NCI-H2227 treated with DMSO at 0.1 percent for 48 hours (cell line): ENCODE data around the gene SLC5A7.

Source experiments
- DNase-seq: peaks from one replicate; lab custom pipeline; 2025; lab: John Stamatoyannopoulos, UW

The SLC5A7 gene

DNA sequence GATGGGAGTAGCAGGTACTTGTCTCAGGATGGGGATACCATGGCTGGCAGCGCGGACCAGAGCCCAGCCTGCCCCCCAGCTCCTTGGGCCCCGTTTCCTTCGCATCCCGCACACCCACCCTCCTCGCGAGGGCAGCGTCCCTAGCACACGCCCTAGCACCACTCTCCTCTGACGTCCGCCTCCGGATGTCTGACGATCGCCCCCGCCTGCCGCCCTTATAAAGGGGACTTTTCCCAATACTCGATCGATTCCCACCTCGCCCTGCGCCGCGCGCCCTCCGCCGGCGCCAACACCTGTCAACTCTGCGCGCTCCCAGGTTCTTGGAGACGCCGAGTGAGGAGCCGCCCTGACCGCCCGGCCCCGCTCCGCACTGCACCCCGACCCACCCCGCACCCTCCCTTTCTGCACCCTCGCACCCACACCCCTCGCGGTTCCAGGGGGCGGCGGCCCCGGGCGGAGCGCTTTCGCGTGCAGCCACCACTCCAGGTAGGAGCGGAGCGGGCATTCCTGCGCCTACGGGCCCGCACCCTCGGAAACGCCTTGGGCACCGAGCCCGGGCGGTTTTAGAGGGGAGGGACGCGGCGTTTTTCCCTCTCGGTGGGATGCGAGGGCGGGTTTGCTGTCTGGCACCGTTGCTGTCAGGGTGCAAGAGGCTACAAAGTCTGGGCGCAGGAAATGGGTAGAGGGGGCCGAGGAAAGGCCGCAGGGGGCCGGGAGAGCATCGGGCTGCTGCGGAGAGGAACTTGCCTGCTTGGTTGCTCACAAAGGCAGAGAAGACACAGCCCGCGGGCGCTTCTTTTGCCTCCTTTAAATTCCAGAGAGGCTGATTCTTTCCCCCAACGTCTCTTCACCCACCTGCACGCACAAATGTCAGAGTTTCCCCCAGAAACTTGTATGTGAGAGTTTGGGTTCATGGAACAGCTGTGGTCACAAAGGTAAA, at the start of gene SLC5A7:
TSS of gene SLC5A7 (plus strand) at position 247 of the 940 bp plus-strand sequence. CDS start 1,632 bp downstream, outside the sequence.
- no peak for DNase-seq

DNA sequence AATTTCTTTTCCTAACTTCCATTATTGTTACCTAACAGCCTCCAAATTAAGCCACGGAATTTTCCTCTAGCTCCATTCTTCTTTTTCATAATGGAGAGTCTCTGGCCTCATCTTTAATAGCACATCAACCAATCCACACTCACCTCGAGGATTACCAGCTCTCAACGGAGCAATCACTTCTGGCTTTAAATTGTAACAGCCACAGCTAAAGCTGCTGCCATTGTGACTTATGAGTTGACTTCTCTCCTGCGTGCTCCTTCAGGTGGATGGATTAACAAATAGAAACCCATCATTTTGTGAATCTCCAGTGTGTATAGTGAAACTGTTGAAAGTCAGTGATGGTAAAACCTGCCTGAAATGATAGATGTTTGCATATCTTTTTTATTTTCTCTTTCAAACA, 24.9 kb upstream of the SLC5A7 start:
- DNase-seq, result no peak

DNA sequence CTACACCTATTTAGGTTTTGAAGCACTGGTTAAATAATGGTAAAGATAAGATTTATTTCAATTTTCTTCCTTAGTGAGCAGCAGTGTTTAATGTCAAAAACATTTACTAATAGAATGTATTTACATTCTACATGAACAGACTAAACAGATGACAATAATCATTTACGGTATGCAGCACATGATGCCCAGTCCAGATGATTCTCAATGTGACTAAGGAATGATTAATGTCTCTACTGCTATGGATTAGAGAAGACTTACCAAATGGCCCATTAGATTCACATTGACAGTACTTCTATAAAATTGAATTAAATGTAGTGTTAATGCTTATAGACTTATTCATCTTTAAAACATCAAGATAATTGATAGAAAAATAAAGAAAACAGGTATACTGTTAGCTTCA, 22.1 kb upstream of the SLC5A7 start:
- no peak for DNase-seq

DNA sequence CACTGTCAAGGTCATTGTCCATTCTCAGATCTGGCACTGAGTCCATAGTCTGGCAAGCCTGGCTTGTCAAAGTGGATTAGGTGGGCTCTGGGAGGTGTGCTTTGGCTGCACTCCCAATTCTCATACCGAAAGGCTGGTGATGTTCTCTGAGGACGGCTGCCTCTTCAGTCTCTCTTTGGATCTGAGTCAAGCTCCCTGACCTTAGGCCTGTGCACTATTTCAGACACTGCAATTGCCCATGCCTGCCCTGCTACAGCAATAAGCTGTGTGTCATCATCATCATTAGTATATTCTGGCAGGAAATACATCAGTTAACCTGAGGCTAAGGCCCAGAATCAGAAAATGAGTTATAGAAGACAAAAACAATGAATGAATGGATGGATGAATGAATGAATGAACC, 1.6 kb upstream of the SLC5A7 start:
- no peak for DNase-seq

DNA sequence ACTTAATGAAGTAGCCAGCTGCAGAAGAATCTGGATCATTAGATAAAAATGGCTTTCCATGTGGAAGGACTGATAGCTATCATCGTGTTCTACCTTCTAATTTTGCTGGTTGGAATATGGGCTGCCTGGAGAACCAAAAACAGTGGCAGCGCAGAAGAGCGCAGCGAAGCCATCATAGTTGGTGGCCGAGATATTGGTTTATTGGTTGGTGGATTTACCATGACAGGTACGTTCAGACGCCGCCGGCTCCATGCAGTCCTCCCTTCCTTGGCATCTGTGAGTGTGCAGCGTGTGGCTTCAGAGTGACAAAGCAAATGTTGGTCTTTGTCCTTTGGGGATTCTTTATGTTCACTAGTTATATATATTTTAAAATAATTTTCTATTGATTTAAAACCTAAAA, 1.8 kb downstream of the SLC5A7 start:
- DNase-seq, result no peak

DNA sequence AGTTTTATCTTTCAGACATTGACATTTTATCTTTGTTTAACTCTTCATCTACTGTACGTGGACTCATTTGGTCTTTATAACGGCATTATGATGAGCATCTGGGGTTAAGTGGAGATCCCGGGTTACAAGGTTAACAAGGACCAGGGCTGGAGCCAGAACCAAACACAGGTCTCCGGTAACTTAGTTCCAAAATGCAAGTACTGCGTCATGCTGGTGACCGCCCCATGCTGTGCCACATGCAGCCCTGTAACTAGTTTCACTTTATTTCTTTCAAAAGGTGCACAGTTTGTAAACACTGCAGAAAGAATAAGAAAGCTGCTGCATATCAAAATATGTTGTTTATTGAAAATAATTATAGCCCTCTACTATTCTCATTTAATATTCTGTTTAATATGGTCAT, 3.1 kb downstream of the SLC5A7 start:
- DNase-seq, result no peak

DNA sequence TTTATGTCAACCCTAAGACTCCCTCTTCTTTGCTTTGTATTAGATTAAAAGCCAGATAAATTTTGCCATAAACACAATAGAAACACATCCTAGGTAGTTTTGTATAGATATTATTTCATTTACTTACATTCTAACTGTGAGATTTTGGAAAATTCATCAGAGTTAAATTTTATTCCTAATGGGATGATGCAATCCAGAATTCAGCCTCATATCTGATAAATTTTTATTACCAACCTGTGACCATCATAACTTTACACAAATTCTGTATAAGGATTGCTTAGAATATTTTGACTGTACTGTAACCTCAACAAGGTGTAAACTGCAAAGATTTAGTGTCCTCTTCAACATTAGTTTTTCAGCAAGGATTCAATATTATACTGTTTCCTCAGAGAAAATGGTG, 4.4 kb downstream of the SLC5A7 start:
- DNase-seq, result no peak

DNA sequence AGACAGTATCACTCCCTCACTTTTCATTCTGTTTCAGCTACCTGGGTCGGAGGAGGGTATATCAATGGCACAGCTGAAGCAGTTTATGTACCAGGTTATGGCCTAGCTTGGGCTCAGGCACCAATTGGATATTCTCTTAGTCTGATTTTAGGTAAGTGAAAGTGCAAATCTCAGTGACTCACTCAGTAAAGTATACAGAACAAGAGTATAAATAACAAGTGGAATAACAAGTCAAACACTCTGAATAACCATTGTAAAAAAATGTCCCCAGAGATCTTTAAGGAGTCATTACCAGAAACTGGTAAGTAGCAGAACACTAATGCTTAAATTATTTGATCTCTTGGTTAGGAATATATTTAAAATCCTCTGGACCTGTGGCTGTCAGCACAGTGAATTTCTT, 5.7 kb downstream of the SLC5A7 start:
- no peak for DNase-seq

DNA sequence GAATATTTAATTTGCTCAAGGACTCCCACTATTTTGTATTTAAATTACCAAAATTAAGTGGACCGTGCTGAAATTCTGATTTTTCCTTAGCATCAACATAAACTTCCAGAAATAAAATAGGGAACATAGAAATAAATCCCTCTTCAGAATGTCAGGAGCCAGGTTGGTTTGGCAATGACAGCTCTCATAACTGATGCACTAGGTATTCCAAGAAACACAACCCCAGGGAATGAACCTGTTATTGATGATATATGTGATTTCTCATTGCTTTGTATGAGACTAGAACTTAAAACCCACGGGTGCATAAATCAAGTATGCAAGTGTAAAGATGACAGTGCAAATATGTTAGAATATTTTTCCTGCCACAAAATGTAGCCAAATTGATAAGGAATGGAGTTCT, 12.8 kb downstream of the SLC5A7 start:
- no peak for DNase-seq

DNA sequence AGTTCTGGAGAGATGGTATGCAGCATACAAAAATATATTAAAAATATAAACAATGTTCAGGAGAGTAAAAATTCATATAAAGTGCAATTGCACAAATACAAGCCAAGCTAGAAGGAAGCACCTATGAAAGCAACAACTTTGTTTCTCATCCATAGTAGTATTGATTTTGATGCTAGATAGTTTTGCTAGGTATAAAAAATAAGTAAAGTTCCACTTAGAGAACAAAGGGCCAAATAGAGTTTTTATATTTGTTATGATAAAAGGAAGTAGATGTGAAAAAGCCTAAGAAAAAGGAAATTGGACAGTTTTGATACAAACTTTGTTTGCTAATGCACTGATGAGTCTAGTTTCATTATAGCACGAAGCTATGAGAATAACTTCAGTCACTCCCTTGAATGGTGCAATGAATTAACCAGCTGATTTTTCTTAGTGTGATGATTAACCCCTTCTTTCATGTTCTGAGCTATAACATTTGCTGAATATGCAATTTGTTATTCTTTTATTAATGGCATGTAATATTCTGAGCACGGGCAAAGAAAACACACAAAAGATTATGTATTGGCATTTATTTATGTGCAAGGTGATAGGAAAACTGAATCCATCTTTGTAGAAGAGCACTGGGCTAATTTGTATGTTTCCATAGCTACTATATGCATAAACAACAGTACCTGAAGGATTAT, 24.7 kb downstream of the SLC5A7 start:
- DNase-seq, result no peak

DNA sequence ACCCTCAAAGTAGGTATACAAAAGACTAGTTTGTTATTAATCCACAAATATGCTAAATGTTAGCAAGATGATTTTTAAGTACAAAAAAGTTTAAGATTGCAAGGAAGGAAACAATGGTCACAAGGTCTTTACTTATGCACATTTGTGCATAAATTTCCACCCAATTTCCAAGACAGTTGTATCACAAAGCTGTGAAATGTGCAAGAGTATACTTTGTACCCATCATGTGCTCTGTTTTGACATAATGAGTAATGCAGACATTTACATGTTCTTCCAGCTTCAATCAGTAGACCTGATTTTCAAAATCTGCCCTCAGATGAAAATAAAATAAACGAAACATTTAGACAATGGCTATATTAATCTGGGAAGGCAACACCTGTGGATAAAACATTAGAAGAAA, 27.0 kb downstream of the SLC5A7 start:
- DNase-seq, result no peak

DNA sequence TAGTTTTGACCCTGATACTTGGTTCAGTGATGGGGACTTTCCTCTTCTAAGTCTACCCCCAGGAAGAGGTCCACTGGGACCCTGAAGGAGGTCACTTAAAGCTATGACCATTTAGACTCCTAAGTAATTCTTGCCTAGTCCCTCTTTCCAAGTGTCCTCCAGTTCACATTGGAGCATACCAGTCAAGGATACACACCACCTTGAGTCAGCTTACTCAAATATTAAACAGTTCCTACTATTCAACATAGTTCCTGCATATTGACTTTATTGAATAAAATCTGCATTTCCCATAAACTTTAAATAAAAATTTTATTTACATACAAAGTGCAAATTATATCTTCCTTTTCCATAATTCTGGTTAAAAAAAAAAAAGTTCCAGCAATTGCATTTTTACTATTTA, 36.3 kb downstream of the SLC5A7 start:
- DNase-seq, result no peak

DNA sequence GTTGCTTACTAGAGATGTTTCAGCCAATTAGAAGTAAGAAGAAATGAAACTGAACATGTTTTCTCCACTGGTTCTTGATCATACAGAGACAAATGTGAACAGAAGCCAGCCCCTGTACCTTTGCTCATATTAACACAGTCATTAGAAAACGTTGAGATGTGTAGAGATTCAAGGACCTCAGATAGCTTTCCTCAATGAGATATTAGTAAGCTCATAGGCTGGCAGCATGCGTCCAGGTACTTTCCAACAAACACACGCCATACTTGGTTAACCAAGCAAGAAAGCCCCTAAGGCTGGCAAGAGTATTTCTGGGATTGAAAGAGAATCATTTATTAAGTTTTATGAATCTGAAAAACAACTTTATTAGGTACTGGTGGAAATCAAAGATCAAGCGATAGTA, 37.5 kb downstream of the SLC5A7 start:
- no peak for DNase-seq

DNA sequence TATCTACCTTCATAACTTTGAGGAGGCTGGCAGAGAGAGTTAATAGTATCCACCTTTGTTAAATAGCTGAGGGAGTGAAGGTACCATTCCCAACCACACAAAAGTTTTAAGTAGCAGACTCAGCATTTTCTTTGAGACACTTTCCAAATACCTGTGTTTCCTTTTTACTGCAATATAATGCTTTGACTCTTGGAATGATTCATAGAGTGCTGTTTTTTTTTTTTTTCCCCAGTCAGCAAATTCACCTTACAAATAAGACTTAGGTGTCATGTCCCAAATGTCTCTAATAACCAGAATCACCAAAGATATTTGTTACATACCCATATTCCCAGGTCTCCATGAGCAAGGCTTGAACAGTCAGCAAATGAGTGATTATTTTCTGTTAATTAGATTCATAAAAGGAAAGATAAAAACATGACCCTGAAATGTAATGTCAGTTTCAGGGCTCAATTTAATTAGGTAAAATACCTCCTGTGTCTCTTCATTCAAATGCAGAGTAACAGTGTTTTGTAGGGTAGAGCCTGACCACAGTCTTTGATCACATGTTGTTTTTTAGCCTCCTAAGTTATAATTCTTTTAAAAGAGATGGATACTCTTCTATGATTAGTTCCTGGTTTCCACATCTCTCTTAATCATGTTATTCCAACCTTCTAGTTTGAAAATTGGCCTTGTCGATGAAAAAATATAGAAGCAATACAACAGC, 39.9 kb downstream of the SLC5A7 start:
- no peak for DNase-seq

DNA sequence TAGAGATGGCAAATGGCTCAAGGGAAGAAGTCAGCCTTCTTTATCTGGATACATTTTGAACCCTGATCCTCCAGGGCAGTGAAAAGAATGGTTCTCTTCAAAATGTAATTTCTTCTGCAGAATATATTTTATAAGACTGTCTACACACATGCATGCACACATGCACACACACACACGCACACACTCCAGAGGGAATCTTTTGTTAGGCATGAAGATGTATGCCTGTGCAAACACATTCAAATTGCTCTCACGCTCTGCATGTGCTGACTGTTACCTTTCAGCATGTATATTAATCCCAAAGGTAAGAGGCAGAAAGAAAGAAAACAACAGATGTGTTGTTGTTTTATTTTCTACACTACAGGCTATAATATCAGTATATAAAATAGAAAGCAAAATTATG, 43.2 kb downstream of the SLC5A7 start:
- DNase-seq, result no peak

DNA sequence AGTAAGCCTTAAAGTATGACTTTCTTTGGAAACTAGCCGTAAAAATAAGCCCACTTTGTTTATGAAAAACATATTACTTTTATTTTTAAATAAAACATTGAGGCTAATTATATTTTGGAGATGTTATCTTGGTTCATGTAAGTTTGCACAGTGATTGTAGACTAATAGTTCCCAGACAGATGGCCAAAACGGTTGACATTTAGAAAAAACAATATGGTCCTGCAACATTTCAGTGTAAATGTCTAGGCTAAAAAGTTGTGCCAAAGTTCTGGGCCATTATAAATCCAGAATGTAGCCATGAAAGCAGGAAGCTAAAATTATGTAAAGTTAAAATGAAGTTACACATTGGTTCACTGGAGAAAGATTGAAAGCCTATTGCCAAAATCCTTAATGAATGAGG, 43.6 kb downstream of the SLC5A7 start:
- no peak for DNase-seq

DNA sequence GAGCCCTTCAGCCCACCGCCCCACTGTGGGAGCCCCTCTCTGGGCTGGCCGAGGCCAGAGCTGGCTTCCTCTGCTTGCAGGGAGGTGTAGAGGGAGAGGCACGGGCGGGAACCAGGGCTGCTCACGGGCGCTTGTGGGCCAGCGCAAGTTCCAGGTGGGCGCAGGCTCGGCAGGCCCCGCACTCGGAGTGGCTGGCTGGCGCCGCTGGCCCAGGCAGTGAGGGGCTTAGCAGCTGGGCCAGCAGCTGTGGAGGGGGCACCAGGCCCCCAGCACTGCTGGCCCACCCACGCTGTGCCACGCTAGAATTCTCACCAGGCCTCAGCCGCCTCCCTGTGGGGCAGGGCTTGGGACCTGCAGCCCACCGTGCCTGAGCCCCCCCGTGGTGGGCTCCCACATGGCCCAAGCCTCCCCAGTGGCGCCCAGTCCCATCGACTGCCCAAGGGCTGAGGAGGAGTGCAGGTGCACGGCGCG, 45.2 kb downstream of the SLC5A7 start:
- DNase-seq, result no peak

DNA sequence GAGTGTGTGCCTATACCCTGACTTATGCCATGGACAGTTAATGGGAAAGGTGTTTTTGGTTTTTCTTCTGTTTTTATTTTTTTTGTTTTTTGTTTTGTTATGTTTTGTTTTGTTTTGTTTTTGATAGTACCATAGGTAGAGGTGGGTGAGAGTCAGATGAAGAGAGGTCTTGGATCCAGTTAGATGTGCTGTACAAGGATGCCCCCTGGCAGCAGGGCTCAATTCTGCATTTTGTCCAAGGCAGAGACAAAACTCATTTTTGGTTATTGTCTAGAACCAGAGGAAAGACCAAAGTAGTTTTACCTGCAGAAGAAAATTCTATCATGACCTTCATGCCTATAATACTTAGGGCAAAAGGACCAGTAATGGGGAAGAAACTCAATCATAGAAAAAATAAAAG, 48.5 kb downstream of the SLC5A7 start:
- DNase-seq, result no peak

DNA sequence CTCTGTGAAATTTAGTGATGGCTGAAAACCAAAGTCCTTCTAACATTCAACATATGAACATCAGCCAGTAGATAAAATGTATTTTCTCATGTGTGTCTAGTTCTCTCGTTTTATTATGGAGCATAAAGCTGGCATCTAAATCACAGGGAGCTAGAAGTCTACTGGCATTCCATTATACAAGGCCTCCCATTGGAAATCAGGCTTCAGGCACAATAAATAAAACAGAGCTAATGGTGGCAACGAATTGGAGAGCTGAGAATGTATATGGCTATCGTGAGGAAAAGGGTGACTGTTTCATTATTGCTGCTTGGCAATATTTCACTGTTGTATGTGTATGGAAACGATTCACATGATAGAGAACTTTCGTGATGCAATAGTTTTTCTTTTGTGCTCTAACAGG, 62.4 kb downstream of the SLC5A7 start:
- no peak for DNase-seq

DNA sequence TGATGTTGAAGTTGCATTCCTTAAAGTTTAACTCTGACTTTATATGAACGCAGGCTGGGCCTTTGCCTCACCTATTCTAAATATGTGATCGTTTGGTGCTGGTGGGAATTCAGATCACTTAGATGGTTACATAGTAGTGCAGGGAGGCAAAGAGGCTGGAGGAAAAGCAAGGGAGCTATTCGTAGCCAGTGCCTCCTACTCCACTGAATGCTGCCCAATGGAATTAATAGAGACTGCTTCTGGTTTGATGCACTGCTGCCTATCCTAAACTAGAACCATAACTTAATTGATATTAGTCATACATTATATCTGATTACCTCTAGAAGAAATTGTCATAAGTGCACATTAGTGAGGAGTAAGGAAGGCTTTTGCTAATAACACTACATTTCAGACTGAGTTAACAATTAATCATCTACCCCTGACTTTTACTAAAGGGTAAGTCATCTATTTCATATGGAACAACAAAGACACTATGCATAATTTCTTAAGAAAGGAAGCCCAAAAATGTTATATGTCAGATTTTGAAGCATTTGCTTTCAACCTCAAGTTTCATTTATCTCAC, 72.3 kb downstream of the SLC5A7 start:
- DNase-seq, result no peak

DNA sequence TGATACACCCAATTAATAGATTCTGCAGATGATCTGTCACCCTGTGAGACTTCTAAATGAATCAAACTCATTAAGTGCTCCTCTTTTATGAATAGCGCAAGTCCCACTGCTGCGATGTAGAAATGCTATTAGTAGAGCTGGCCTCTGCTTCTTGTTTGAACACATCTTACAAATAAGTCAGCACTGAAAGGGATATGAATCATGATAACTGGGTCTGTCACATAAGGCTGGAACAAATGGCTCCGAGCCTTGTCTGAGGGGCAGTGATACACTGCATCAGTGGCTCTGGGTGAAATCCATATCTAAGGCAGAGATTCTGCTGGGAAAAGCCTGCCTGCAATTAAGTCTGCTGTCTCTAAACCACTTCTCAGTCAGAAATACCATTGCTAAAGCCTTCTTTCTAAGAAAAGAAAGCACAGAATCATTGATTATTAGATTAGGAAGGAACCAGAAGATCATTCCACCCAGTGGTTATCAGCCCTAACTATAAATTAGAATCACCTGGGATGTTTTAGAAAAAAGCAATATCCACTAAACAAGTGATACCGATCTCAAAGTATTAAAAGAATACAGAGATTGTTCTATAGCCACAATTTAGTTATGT, 75.2 kb downstream of the SLC5A7 start:
- no peak for DNase-seq
